Neuron (in vitro differentiated cells): ENCODE measurements around the gene SERPINB6.

ENCODE experiments used
- H2AFZ ChIP-seq: one replicate; pipeline ENCODE4 v1.6.1; 2013; ENCODE audit warnings: low read depth, mild to moderate bottlenecking, inconsistent platforms, low read length, moderate library complexity
- H3K27me3 ChIP-seq: one replicate; pipeline ENCODE4 v1.6.1; 2013; ENCODE audit warnings: low read length; ENCODE audit not compliant: insufficient read depth
- H3K36me3 ChIP-seq: one replicate; pipeline ENCODE4 v1.6.1; 2013; ENCODE audit warnings: low read length; ENCODE audit not compliant: insufficient read depth
- H3K4me1 ChIP-seq: one replicate; pipeline ENCODE4 v1.6.1; 2013; ENCODE audit warnings: low read length; ENCODE audit not compliant: insufficient read depth
- H3K4me3 ChIP-seq: 2 replicates; pipeline ENCODE4 v1.5.1; 2013; ENCODE audit warnings: mild to moderate bottlenecking, low read length, moderate library complexity
- H3K9me3 ChIP-seq: one replicate; pipeline ENCODE4 v1.6.1; 2013; ENCODE audit warnings: low read length

The SERPINB6 gene

DNA sequence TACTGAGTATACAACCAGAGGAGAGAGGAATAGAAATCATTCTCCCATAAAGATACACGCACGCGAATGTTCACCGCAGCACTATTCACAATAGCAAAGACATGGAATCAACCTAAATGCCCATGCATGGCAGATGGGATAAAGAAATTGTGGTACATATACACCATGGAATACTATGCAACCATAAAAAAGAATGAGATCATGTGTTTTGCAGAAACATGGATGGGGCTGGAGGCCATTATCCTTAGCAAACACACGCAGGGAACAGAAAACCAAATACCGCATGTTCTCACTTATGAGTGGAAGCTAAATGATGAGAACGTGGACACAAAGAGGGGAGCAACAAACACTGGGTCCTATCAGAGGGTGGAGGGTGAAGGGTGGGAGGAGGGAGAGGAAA, 3.4 kb downstream of the SERPINB6 start:
- Histone ChIP-seq H3K4me3 (no peak overlapping the region), H2AFZ (no peak overlapping the region), H3K27me3 (no peaks in the 10 kb centered on the region), H3K9me3 (peaks cover 4% of the 10 kb centered on the region), H3K36me3 (no peaks in the 10 kb centered on the region), H3K4me1 (peaks cover 11% of the 10 kb centered on the region)

DNA sequence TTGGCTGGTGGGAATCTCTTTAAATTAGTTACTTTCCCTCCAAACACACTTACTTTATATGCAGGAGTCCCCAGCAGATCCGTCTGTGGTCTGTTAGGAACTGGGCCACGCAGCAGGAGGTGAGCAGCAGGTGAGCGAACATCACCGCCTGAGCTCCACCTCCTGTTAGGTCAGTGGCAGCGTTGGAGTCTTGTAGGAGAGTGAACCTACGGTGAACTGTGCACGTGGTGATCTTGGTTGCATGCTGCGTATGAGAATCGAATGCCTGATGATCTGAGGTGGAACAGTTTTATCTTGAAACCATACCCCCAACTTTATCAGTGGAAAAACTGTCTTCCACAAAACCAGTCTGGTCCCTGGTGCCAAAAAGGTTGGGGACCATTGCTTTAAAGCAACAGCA, 5.0 kb downstream of the SERPINB6 start:
- Histone ChIP-seq H3K27me3 (no peaks in the 10 kb centered on the region), H3K4me3 (no peak overlapping the region), H3K36me3 (no peaks in the 10 kb centered on the region)

DNA sequence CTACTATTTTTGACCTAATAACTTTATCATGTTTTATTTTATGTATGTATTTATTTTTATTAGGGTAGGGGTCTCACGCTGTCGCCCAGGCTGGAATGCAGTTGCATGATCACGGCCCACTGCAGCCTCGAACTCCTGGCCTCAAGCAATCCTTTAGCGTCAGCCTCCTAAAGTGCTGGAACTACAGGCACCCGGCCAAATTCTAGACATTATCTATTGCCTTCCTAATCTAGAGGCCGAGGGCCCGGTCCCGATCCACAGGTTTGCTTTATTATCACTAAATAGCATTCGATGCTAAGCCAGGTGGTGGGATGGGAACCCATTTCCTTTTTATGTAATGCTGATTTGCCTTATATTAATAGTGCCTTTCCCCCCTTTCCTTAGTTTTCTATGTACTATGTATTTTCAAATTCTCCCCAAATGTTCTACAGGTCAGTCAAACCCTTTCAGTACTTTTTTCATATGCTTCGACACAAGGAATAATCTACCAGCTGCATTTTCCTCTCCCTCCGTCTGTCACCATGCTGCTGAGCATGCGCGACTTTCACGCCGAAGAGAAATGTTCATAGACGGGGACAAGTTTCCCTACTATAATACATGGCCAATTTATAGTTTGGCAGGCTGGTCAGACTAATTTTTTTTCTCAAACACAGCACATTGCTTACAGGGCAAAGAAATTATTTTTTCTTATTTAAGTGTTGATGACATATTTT, 6.4 kb downstream of the SERPINB6 start:
- no peak overlapping the region for H3K4me3 ChIP-seq

More for the DNA sequence above, 5.0 kb downstream of the SERPINB6 start:
- Histone ChIP-seq H2AFZ (no peak overlapping the region), H3K9me3 (peaks cover 4% of the 10 kb centered on the region), H3K4me1 (peaks cover 11% of the 10 kb centered on the region)

DNA sequence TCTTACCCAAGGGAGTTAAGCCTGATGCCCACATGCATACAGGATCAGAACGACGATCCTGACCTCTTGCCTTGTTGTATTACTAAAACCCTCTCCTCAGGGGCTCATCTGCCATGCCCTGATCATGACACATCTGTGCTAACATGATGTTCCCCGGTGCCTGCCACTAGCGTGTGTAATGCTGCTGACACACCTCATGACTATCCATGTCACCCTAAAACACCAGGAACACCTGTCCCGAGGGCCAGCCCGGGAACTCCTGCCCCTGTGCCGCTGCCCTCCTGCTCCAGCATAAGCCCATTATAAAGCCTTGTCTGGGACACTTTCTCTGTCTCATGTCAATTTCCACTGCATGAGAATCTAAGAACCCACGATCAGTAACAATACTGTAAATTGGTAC, 7.6 kb downstream of the SERPINB6 start:
- H3K4me1 ChIP-seq: peaks cover 10% of the 10 kb centered on the region
- peaks cover 4% of the 10 kb centered on the region for H3K9me3 ChIP-seq
- H3K27me3 ChIP-seq: no peaks in the 10 kb centered on the region
- H2AFZ ChIP-seq: no peak overlapping the region
- H3K36me3 ChIP-seq: no peaks in the 10 kb centered on the region
- H3K4me3 ChIP-seq: no peak overlapping the region

More for the DNA sequence above, 6.4 kb downstream of the SERPINB6 start:
- Histone ChIP-seq H3K27me3 (no peaks in the 10 kb centered on the region), H3K36me3 (no peaks in the 10 kb centered on the region), H2AFZ (no peak overlapping the region), H3K9me3 (peaks cover 4% of the 10 kb centered on the region), H3K4me1 (peaks cover 11% of the 10 kb centered on the region)

DNA sequence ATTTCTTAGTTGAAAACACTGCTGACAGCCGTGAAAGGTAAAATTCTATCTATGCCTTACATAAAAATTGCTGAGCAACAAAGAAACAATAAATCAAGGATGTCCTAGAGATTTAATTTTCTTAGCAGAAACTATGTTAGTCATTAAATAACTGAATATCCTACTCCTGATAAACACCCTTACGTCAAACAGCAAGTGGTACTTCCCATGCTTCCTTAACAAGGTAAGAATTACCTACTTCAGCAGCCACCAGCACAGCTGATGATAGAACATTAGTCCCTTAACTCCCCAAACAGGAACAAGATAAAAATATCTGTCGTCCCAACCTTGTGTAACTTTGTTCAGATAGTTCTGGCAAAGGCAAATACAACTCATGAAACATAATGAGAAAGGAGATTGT, 8.7 kb downstream of the SERPINB6 start:
- Histone ChIP-seq H3K36me3 (no peaks in the 10 kb centered on the region), H2AFZ (no peak overlapping the region), H3K4me3 (no peak overlapping the region)

DNA sequence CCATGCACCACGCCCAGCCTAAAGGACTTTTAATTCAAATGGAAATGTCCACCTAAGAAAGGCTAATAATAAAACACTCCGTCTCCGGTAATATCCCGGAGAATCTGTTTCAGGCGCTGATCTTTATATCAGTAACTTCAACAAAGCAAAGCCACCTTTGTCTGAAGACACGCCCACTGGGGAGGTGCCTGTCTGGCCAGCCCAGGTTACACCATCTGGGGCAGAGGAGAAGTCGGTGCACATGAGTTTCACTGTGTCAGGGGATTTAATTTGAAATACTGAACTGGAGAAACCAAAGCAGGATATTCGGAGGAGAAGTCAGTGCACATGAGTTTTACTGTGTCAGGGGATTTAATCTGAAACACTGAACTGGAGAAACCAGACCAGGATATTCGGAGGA, 9.4 kb downstream of the SERPINB6 start:
- H3K4me3 ChIP-seq: no peak overlapping the region
- H3K4me1 ChIP-seq: peaks cover 13% of the 10 kb centered on the region
- H3K36me3 ChIP-seq: no peaks in the 10 kb centered on the region
- H3K9me3 ChIP-seq: peaks cover 4% of the 10 kb centered on the region
- H3K27me3 ChIP-seq: no peaks in the 10 kb centered on the region
- H2AFZ ChIP-seq: no peak overlapping the region

More for the DNA sequence above, 8.7 kb downstream of the SERPINB6 start:
- peaks cover 4% of the 10 kb centered on the region for H3K9me3 ChIP-seq
- no peaks in the 10 kb centered on the region for H3K27me3 ChIP-seq
- peaks cover 10% of the 10 kb centered on the region for H3K4me1 ChIP-seq

DNA sequence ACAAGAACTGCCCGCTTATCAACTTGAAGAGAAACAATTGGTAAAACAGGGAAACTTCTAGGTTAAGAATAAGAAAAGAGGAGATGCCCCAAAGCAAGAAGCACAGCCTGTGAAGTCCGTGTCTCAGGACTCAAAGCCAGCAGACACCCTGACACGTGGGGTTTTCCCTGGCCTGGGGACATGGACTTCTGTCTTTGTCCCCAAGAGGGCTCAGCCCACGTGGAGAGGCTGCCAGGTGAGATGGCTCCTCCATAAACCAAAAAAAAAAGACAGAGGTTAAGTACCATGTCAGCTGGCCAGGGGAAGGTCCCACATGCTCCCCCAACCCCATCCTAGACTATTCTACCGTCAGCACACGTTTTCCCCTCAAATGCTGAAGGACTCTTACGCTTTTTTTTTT, 9.9 kb downstream of the SERPINB6 start:
- Histone ChIP-seq H3K4me3 (no peak overlapping the region), H3K4me1 (peaks cover 13% of the 10 kb centered on the region), H3K9me3 (peaks cover 4% of the 10 kb centered on the region), H2AFZ (no peak overlapping the region), H3K27me3 (no peaks in the 10 kb centered on the region), H3K36me3 (no peaks in the 10 kb centered on the region)

DNA sequence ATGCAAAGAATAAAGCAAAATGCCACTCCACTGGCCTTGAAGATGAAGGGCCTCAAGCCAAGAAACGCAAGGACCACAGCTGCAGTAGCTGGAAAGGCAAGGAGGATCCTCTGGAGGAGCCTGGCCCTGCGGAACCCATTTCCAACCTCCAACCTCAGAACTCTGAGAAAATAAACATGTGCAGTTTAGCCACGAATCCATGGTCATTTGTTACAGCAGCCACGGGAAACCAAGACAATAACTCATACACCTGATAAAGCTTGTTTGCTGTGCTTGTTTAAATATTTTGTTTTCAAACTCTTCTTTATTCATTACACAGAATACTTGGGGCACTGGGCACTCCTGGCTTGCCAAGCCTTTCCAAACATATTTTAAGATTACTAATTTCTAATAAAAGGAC, 10.4 kb downstream of the SERPINB6 start:
- Histone ChIP-seq H3K27me3 (no peaks in the 10 kb centered on the region), H2AFZ (no peak overlapping the region), H3K36me3 (no peaks in the 10 kb centered on the region), H3K4me1 (peaks cover 13% of the 10 kb centered on the region), H3K4me3 (no peak overlapping the region), H3K9me3 (peaks cover 4% of the 10 kb centered on the region)

DNA sequence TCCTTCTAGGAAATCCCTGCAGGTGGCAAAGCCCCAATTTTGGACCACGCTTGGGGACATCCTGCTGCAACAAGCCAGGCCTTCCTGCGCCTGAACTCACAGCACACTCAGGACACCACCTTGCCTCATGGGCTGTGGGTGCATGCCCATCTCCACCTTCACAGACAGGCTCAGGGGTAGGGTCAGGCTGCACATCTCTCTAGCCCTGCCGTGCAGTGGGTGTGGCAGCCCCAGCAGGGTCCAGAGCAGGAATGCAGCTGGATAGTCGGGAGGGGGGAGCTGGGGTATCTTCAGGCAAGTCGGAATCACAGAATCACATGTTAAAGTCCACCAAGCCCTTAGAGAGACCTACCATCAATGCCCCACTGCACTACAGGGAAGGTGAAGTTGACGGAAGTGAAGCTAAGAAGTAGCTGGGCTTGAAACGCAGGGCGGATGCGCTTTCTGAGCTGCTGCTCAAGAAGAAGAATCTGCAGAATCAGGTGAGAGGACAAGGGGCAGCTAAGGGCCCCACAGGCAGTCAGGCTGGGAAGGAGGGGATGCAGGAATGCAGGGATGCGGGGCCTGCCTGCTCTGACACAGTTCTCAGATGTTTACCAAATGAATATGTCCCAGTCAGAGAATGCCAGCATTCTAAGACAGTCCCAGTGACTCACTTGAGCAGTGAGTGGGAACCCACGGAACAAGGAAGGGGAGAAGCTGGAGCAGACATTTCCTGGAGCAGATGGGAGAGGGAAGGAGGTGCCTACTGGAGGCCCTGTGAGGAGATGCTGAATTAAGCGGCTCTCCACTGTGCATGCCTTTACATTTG, 11.3 kb downstream of the SERPINB6 start:
- H3K4me3 ChIP-seq: no peak overlapping the region
- H3K36me3 ChIP-seq: no peaks in the 10 kb centered on the region
- no peak overlapping the region for H2AFZ ChIP-seq
- H3K9me3 ChIP-seq: peaks cover 4% of the 10 kb centered on the region
- H3K27me3 ChIP-seq: no peaks in the 10 kb centered on the region
- H3K4me1 ChIP-seq: peaks cover 13% of the 10 kb centered on the region

DNA sequence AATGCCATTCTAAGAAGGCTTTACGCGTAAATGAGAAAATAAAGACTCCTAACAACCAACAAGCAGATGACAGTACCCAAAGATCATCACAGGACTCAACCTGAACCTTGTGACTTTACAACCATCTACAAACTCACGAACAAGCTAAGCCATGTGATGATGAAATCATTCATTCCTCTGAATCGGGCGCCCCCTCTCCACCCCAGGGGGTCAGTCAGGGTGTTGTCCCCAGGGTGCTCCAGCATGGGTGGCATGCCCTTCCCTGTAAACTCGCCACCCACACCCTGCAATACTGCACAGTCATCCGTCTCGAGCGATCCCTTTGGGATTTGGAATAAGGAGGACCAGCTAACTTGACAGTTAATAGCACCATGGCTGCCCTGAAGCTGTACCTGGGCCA, 12.6 kb downstream of the SERPINB6 start:
- no peaks in the 10 kb centered on the region for H3K27me3 ChIP-seq

DNA sequence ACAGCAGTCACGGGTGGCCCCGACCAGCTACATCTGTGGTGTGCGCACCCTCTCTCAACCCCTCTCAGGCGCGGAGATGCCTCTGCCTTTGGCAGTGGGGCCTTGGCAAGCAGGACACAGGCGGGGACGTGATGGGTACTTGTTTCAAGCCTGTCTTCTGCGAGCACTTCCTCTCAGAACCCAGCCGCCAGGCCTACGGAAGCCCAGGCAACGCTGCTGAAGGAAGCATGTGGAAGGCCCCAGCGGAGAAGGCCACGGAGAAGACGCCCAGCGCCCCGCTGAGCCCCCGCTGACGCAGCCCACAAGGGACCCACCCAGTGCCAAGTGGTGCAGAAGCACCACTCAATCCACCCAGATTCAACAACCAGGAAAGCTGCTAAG, 13.0 kb downstream of the SERPINB6 start:
- no peak overlapping the region for H3K4me3 ChIP-seq

More for the DNA sequence above, 12.6 kb downstream of the SERPINB6 start:
- Histone ChIP-seq H2AFZ (no peak overlapping the region), H3K4me1 (peaks cover 13% of the 10 kb centered on the region), H3K4me3 (no peak overlapping the region), H3K9me3 (peaks cover 3% of the 10 kb centered on the region), H3K36me3 (no peaks in the 10 kb centered on the region)

DNA sequence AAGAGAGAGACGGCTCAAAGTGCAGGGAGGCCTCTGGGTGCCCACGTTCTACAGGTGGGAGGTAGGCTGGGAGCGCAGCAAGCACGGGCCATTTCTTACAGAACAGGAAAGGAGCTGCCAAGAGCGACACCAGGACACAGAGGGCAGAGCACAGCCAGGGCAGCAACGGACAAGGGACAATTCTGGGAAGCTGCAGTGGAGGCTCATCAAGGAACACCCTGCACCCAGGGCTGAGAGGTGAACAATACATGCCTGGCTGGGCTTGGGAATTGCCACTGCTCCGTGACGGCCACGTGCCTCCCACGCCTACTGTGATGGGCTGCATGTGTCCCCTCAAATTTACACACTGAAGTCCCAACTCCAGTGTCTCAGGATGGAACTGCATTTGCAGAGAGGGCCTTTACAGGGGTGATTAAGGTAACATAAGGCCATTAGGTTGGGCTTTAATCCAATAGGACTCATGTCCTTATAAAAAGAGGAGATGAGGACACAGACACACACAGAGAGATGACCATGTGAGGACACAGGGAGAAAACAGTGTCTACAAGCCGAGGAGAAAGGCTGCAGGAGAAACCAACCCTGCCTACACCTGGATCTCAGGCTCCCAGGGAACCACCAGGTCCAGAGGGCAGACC, 13.6 kb downstream of the SERPINB6 start:
- H3K36me3 ChIP-seq: no peaks in the 10 kb centered on the region
- H3K4me3 ChIP-seq: no peak overlapping the region
- H2AFZ ChIP-seq: no peak overlapping the region
- no peaks in the 10 kb centered on the region for H3K27me3 ChIP-seq
- H3K9me3 ChIP-seq: peaks cover 1% of the 10 kb centered on the region
- H3K4me1 ChIP-seq: peaks cover 13% of the 10 kb centered on the region

More for the DNA sequence above, 13.0 kb downstream of the SERPINB6 start:
- H3K9me3 ChIP-seq: no peaks in the 10 kb centered on the region
- H3K36me3 ChIP-seq: no peaks in the 10 kb centered on the region
- H2AFZ ChIP-seq: no peak overlapping the region
- H3K27me3 ChIP-seq: no peaks in the 10 kb centered on the region
- peaks cover 13% of the 10 kb centered on the region for H3K4me1 ChIP-seq
